Mucosa of descending colon (tissue), 3 donors: ENCODE data around the gene KCNT1. TPM values are rescaled to one million over a fixed set of nuclear protein-coding genes. Genes with fewer than 3 reads are reported as not detected.

ENCODE experiments used
- ATAC-seq: fragments of 200-7000 bp; cut with Tn5 transposase; one replicate; pipeline ENCODE4 v1.9.1; 2020; ENCODE audit warnings: mild to moderate bottlenecking, moderate library complexity
- DNase-seq, 3 donors: peaks; one replicate each; pipeline ENCODE4 v3.0.0-alpha.2; 2020
- H3K36me3 ChIP-seq: fragments of 200-600 bp; one replicate; pipeline ENCODE4 v1.8.0; 2021; ENCODE audit warnings: low read depth, mild to moderate bottlenecking
- H3K4me1 ChIP-seq: fragments of 200-600 bp; one replicate; pipeline ENCODE4 v1.8.0; 2021; ENCODE audit warnings: low read depth, mild to moderate bottlenecking
- H3K4me3 ChIP-seq: fragments of 200-600 bp; one replicate; pipeline ENCODE4 v1.8.0; 2021; ENCODE audit warnings: mild to moderate bottlenecking
- H3K9me3 ChIP-seq: fragments of 200-600 bp; one replicate; pipeline ENCODE4 v1.8.0; 2021; ENCODE audit warnings: mild to moderate bottlenecking
- intact Hi-C, 2 donors: fragments of 100-400 bp; cut with DNase I in 1 of 2; cut with micrococcal nuclease in 1 of 2; formaldehyde crosslinking; loops; one replicate each; pipeline versions ENCODE4 v1.11.0 to v1.11.1; 2022; cut with DNase I, micrococcal nuclease
- total RNA-seq, 3 donors: library from RNA; stranded (reverse); fragmentation: NEBNext Ultra II Directional in 2 of 3; extraction: Animal tissue kit (Norgen Biotek cat#: 25700) in 2 of 3; gene quantifications; one replicate each; pipeline versions ENCODE4 v1.2.1 to v1.2.4, GENCODE V29; 2021 to 2023
- TF ChIP-seq, protein P1 (sequence below): fragments of 200-600 bp; IDR thresholded peaks from one replicate; pipeline ENCODE4 v1.8.0; 2022; ENCODE audit warnings: antibody characterized with exemption, mild to moderate bottlenecking
- donor health status: DM: no; HTN: no; CAD: no; lungs with moderate emphysema.
- donor health status: DM: no; HTN: no; CAD: no.
- donor health status: DM: no; HTN: yes; CAD: no.

KCNT1 gene
- total RNA-seq, 3 donors from 2014 or later, result 0.22 to 0.60 TPM; not detected in 1

DNA sequence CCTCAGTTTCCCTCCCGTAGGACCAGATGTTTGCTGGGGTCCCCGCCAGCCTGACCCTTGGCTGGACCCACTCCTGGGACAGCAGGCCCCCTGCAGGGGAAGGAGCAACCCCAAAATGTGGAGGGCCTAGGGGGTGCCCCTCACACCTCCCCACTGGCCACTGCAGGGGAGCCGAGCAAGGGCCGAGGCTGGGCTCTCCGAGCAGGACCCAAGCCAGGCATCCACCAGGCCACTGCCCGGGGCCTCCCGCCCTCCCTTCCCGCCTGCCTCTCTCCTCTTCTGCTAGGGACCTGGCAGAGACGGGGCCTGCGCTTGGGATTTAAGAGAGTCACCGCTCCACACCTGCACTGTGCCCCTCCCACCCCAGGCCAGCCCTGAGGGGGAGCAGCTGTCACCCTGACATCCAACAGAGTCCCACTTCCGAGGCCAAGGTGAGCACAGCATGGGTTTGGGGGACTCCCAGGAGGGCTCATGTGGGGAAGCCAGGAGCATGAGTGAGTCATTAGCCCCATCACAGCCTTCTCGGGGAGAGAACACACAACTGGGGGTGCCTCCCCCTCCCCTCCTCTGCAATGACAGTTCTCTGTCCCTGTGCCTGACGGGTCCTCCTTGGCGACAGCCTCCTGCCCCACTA, 18.5 kb upstream of the KCNT1 start:
- Histone ChIP-seq H3K4me3 (no peak overlapping the region), H3K4me1 (no peaks in the 10 kb centered on the region), H3K9me3 (no peaks in the 10 kb centered on the region), H3K36me3 (no peaks in the 10 kb centered on the region)
- intact Hi-C loops, result no loop called here
- ATAC-seq (no peak), DNase-seq (no peak)
- TF ChIP-seq, protein P1, sequence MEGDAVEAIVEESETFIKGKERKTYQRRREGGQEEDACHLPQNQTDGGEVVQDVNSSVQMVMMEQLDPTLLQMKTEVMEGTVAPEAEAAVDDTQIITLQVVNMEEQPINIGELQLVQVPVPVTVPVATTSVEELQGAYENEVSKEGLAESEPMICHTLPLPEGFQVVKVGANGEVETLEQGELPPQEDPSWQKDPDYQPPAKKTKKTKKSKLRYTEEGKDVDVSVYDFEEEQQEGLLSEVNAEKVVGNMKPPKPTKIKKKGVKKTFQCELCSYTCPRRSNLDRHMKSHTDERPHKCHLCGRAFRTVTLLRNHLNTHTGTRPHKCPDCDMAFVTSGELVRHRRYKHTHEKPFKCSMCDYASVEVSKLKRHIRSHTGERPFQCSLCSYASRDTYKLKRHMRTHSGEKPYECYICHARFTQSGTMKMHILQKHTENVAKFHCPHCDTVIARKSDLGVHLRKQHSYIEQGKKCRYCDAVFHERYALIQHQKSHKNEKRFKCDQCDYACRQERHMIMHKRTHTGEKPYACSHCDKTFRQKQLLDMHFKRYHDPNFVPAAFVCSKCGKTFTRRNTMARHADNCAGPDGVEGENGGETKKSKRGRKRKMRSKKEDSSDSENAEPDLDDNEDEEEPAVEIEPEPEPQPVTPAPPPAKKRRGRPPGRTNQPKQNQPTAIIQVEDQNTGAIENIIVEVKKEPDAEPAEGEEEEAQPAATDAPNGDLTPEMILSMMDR, result no peak

DNA sequence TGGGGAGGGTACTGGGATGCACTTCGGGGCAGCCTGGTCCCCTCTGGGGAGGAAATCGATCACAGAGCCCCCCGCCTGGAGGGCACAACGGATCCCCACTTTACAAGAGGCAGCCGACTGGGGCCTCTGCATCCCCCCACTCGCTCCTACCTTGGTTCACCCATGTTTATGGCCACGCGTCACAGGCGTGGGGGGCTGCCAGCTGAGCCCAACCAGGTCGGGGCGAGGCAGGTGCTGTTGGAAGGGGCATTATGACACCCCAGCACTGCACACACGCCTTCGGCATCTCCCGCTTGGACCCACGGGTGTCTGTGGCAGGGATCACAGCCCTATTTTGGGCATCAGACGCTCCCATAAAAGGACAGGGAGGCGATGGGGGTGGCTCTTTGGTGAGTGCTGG, 17.3 kb upstream of the KCNT1 start:
- Histone ChIP-seq H3K4me1 (no peaks in the 10 kb centered on the region), H3K36me3 (no peaks in the 10 kb centered on the region), H3K9me3 (no peaks in the 10 kb centered on the region), H3K4me3 (no peak overlapping the region)
- TF ChIP-seq, protein P1, result no peak
- DNase-seq (no peak), ATAC-seq (no peak)
- intact Hi-C loops, result no loop called here

DNA sequence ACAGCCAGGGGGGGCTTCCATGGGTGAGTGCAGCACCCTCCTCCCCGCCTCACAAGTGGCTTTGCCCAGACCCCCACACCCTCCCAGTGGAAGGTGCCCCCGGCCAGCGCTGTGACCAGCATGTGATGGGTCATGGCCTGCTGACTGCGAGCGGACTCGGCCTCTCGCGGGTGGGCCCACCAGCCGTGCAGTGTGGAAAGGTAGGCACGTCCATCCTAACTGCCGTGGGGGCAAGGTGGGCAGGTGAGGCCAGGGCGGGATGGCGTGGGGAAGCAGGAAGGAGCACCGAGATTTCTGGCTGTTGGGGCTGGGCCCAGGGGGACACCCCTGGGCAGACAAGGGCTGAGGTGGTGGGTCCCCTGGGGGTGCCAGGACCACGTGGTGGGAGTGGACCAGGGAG, 14.8 kb upstream of the KCNT1 start:
- no peaks in the 10 kb centered on the region for H3K4me1 ChIP-seq
- no peaks in the 10 kb centered on the region for H3K9me3 ChIP-seq
- DNase-seq, result no peak
- ATAC-seq, result no peak
- no peak overlapping the region for H3K4me3 ChIP-seq
- intact Hi-C loops, result no loop called here
- TF ChIP-seq, protein P1, result no peak
- H3K36me3 ChIP-seq, result no peaks in the 10 kb centered on the region

DNA sequence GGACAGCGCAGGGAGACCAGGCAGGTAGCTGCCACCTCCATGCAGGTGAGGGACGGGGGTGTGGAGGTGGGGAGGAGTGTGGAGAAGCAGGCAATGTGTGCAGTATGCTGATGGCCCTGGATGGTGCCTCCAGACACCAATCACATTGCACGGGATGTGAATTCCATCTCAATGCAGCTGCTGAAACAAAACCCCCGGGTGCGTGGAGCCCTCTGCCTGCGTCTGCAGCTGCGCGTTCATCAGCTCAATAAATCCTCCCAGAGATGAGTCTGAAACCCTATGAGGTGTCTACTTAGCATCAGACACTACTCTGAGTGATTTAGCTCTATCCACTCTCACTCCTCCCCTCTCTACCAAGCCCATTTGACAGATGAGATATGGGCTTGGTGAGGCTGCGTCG, 13.0 kb upstream of the KCNT1 start:
- H3K4me3 ChIP-seq, result no peak overlapping the region
- H3K4me1 ChIP-seq, result no peaks in the 10 kb centered on the region
- no peaks in the 10 kb centered on the region for H3K9me3 ChIP-seq
- DNase-seq (no peak), ATAC-seq (no peak)
- TF ChIP-seq, protein P1, result no peak
- H3K36me3 ChIP-seq, result no peaks in the 10 kb centered on the region
- intact Hi-C loops, result no loop called here

DNA sequence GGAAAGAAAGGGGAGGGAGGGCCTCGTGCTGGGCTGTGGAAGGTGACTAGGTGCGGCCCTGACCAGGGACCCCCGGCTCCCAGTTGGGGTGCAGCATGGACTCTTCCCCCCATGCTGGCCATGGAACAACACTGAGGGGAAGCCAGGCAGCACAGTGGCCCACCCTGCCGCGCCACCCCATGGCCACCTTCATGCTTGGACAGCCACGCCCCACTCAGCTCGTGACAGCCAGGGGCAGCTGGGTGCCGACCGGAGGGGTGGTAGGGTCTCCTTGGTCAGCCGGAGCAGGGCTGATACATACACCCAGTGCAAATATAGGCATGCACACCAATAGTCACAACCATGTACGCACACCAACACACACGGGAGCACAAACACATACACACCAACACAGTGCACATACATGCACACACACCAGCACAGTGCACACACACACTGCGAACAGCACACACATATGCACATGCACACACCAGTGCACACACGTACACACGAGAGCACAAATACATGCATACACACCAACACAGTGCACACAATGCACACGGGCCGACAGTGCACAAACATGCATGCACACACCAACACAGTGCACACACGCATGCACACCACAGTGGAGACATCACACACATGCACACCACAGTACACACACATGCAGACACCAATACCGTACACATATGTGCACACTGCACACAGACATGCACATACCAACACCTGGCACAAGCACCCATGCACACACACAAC, 11.0 kb upstream of the KCNT1 start:
- no peaks in the 10 kb centered on the region for H3K9me3 ChIP-seq
- no peak for DNase-seq
- intact Hi-C loops, result no loop called here
- no peak for ATAC-seq
- H3K4me1 ChIP-seq, result no peaks in the 10 kb centered on the region
- H3K36me3 ChIP-seq, result no peaks in the 10 kb centered on the region
- TF ChIP-seq, protein P1, result no peak
- no peak overlapping the region for H3K4me3 ChIP-seq
